ENCODE data around the gene MAN1A1.
"Not testable (repeated sequence)": the region's sequence is repeated elsewhere in the genome, so short reads cannot be mapped to it uniquely, and the experiment has no call there.

The MAN1A1 gene

DNA sequence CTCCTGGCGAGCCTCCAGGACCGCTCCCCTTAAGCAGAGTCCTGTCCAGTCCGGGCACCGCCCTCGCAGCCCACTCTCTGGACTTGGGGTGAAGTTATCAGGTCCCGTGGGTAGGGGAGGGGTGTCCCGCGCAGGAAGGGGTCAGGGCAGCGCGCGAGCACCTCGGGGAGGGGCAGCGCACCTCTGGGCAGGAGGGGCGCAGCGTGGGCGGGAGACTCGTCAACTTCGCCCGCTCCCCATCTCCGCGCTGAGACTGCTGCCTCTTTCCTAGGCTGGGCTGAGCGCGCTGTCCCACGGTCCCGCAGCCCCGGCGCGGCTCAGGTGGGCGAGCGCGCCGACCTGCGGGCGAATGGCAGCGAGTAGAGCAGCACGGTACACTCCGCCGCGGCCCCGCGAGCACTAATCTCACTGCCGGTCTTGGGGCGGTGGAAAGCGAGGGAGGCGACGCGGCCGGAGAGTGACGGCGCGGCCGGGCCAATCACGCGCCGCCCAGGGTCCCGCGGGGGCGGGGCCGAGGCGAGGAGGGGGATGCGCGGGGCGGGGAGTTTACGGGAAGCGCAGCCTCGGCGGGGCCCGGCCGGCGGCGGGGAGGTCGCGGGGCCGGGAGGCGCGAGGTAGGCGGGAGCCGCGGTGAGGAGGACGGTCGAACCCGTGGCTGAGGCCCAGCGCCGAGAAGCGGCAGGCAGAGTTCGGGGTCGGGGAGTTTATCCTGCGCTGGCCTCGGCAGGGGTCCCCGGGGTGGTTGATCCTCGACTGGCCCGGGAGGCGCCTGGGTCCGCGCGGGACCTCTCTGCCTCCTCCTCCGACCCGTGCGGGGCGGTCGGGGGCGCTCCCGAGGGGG lies at the start of gene MAN1A1:
Gene MAN1A1 (minus strand): TSS at position 401 of the 841 bp plus-strand sequence. CDS start 696 bp downstream, outside the sequence.
- H3K4me3 ChIP-seq, result peak within 1 kb of the TSS; percentile 93
- no peaks in the 10 kb centered on the region for H3K9me3 ChIP-seq (ENCODE audit: low read depth, low read length)
- no peak for DNase-seq (ENCODE audit: low read depth, low spot score)
- no peaks in the 10 kb centered on the region for H3K36me3 ChIP-seq (ENCODE audit: insufficient read depth, low read length)
- no peak within 1 kb of the TSS for H3K27ac ChIP-seq
- H3K9ac ChIP-seq (ENCODE audit: insufficient read length), result peak within 1 kb of the TSS; percentile 47
- no peak for TF ChIP-seq FOXP2 (optimal IDR thresholded peaks at IDR 0.05; ENCODE audit: control extremely low read depth, extremely low read length, insufficient read depth)
- TF ChIP-seq POLR2AphosphoS5 (IDR thresholded peaks at IDR 0.05; ENCODE audit: borderline replicate concordance, low read depth, low read length), result peak; percentile 42; the same call in 1 of the 2 replicates

DNA sequence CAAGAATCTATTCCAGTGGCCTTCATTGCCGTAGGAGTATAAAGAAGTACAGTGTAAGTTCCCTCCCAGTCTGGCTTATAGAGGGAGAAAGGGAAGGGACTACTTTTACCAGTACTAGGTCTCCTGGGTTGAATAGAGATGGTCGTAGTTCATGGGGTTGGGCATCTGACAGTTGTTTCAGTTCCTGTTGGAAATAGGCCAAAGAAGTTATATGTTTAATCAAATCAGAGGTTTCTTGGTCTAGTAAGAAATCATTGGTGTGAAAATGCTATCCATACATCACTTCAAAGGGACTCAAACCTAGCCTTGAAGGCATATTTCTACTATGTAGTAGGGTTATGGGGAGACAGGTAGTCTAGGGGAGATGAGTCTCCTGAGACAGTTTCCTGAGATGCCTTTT lies 45.6 kb upstream of the MAN1A1 start:
- H3K36me3 ChIP-seq (ENCODE audit: insufficient read depth, low read length), result no peaks in the 10 kb centered on the region
- no peak for TF ChIP-seq POLR2AphosphoS5 (IDR thresholded peaks at IDR 0.05; ENCODE audit: borderline replicate concordance, low read depth, low read length)
- TF ChIP-seq FOXP2 (optimal IDR thresholded peaks at IDR 0.05; ENCODE audit: control extremely low read depth, extremely low read length, insufficient read depth), result no peak
- TF ChIP-seq EZH2 (IDR thresholded peaks at IDR 0.05), result no peak
- H3K9ac ChIP-seq (ENCODE audit: insufficient read length), result no peak overlapping the region
- H3K9me3 ChIP-seq (ENCODE audit: low read depth, low read length), result no peaks in the 10 kb centered on the region
- no peak for DNase-seq (ENCODE audit: low read depth, low spot score)
- H3K4me3 ChIP-seq, result no peak overlapping the region
- H3K27ac ChIP-seq, result no peak overlapping the region

DNA sequence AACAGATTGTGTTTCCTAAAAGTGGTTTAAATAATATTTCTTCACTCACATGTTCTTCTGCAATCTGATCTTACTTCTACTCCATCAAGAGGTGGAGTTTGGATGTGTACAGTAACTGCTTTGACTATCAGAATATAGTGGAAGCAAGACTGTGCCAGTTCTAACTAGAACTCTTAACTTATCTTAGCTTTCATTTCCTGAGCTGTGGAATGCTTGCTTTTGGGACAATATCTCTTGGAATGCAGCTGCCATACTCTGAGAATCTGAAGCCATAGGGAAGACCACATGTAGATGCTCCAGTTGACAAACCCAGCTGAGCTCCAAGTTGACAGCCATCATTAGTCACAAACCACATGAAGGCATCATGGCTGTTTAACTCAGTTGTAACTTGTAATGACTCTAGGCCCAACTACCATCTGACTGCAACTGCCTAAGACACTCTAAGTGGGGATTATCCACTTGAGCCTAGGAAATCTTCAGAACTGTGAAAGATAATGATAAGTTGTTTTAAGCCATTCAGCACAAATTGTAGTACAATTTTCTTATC lies 40.8 kb upstream of the MAN1A1 start:
- Histone ChIP-seq H3K4me3 (no peak overlapping the region), H3K9me3 (ENCODE audit: low read depth, low read length) (no peaks in the 10 kb centered on the region), H3K36me3 (ENCODE audit: insufficient read depth, low read length) (no peaks in the 10 kb centered on the region), H3K9ac (ENCODE audit: insufficient read length) (no peak overlapping the region), H3K27ac (no peak overlapping the region)
- no peak for DNase-seq (ENCODE audit: low read depth, low spot score)
- TF ChIP-seq FOXP2 (optimal IDR thresholded peaks at IDR 0.05; ENCODE audit: control extremely low read depth, extremely low read length, insufficient read depth) (no peak), POLR2AphosphoS5 (IDR thresholded peaks at IDR 0.05; ENCODE audit: borderline replicate concordance, low read depth, low read length) (no peak), EZH2 (IDR thresholded peaks at IDR 0.05) (no peak)

DNA sequence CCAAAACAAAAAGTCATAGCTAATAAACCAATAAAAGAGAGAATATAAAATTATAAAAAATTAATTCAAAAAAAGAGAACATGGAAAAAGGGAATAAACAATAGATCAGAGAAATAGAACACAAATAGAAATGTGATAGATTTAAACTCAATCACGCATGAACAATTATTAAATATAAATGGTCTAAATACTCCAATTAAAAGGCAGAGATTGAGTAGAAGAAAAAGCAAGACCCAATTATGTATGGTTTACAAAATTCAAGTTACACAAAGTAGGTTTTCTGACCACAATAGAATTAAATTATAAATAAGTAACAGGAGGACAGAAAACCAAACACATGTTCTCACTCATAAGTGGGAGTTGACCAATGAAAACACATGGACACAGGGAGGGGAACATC lies 36.4 kb upstream of the MAN1A1 start:
- H3K27ac ChIP-seq, result no peak overlapping the region
- H3K4me3 ChIP-seq, result no peak overlapping the region
- no peaks in the 10 kb centered on the region for H3K36me3 ChIP-seq (ENCODE audit: insufficient read depth, low read length)
- no peak overlapping the region for H3K9ac ChIP-seq (ENCODE audit: insufficient read length)
- no peaks in the 10 kb centered on the region for H3K9me3 ChIP-seq (ENCODE audit: low read depth, low read length)
- TF ChIP-seq FOXP2 (optimal IDR thresholded peaks at IDR 0.05; ENCODE audit: control extremely low read depth, extremely low read length, insufficient read depth) (no peak), POLR2AphosphoS5 (IDR thresholded peaks at IDR 0.05; ENCODE audit: borderline replicate concordance, low read depth, low read length) (no peak), EZH2 (IDR thresholded peaks at IDR 0.05) (no peak)
- DNase-seq (ENCODE audit: low read depth, low spot score), result no peak

DNA sequence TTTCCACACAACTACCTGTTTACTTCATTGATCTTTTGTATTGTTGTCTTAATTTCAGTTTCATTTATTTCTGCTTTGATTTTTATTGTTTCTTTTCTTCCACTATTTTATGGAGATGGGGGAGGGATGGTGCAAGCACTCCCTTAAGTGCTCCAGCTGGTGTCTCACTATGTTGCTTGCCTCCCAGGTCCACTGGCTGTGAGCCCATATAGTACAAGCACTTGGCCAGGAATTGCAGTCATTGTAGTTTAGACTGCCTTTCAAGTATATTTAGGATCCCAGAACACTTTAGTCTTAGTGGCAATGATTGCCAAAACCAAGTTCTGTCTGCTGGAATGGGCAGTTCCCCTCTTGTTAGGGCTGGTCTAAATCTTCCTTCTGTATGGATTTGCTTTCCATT lies 34.9 kb upstream of the MAN1A1 start:
- no peak overlapping the region for H3K9ac ChIP-seq (ENCODE audit: insufficient read length)
- H3K27ac ChIP-seq, result no peak overlapping the region
- no peaks in the 10 kb centered on the region for H3K9me3 ChIP-seq (ENCODE audit: low read depth, low read length)
- no peak overlapping the region for H3K4me3 ChIP-seq
- no peaks in the 10 kb centered on the region for H3K36me3 ChIP-seq (ENCODE audit: insufficient read depth, low read length)
- DNase-seq (ENCODE audit: low read depth, low spot score), result no peak
- no peak for TF ChIP-seq POLR2AphosphoS5 (IDR thresholded peaks at IDR 0.05; ENCODE audit: borderline replicate concordance, low read depth, low read length)
- no peak for TF ChIP-seq EZH2 (IDR thresholded peaks at IDR 0.05)
- TF ChIP-seq FOXP2 (optimal IDR thresholded peaks at IDR 0.05; ENCODE audit: control extremely low read depth, extremely low read length, insufficient read depth), result no peak

DNA sequence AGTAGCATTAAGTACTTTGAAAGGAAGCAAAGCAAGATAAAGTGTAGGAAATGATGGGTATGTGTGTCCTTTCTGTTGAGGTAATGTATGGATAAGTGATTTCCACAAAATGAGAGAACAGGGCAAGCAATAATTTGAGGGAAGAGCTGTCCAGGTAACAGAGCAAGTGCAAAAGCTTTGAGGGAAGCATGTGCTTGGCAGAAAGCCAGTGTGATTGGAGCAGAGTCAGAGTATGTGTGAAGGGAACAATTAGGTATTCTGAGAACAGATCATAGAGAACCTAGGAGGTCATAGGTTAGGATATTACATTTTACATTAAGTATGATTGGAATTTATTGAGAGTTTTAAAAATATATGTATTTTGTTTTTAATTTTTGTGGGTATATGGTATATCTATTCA lies 30.2 kb upstream of the MAN1A1 start:
- H3K9ac ChIP-seq (ENCODE audit: insufficient read length), result no peak overlapping the region
- H3K36me3 ChIP-seq (ENCODE audit: insufficient read depth, low read length), result no peaks in the 10 kb centered on the region
- H3K4me3 ChIP-seq, result no peak overlapping the region
- DNase-seq (ENCODE audit: low read depth, low spot score), result no peak
- no peaks in the 10 kb centered on the region for H3K9me3 ChIP-seq (ENCODE audit: low read depth, low read length)
- H3K27ac ChIP-seq, result no peak overlapping the region
- TF ChIP-seq EZH2 (IDR thresholded peaks at IDR 0.05) (no peak), FOXP2 (optimal IDR thresholded peaks at IDR 0.05; ENCODE audit: control extremely low read depth, extremely low read length, insufficient read depth) (no peak), POLR2AphosphoS5 (IDR thresholded peaks at IDR 0.05; ENCODE audit: borderline replicate concordance, low read depth, low read length) (no peak)

DNA sequence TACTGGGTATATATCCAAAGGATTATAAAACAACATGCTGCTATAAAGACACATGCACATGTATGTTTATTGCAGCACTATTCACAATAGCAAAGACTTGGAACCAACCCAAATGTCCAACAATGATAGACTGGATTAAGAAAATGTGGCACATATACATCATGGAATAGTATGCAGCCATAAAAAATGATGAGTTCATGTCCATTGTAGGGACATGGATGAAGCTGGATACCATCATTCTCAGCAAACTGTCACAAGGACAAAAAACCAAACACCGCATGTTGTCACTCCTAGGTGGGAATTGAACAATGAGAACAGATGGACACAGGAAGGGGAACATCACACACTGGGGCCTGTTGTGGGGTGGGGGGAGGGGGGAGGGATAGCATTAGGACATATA lies 27.5 kb upstream of the MAN1A1 start:
- H3K9me3 ChIP-seq (ENCODE audit: low read depth, low read length); DNase-seq (ENCODE audit: low read depth, low spot score); H3K9ac ChIP-seq (ENCODE audit: insufficient read length); H3K4me3 ChIP-seq; H3K27ac ChIP-seq; H3K36me3 ChIP-seq (ENCODE audit: insufficient read depth, low read length): not testable (repeated sequence)

DNA sequence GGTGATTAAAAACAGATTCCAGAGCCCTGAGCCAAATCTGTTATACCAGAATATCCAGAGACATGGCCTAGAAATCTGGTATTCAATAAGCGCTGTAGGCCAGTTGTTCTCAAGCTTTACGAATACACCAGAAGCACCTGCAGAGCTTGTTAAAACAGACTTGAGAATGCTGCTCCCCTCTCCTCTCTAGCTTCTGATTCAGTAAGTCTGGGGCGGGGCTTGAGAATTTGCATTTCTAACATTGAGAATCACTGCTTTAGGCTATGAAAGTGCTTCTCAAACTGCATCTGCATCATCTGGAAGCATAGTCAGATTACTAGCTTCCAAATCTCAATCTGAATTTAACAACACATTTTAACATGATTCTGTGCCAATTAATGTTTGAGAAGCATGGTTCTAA lies 20.5 kb upstream of the MAN1A1 start:
- DNase-seq (ENCODE audit: low read depth, low spot score), result no peak
- Histone ChIP-seq H3K4me3 (no peak overlapping the region), H3K36me3 (ENCODE audit: insufficient read depth, low read length) (no peaks in the 10 kb centered on the region), H3K9ac (ENCODE audit: insufficient read length) (no peak overlapping the region), H3K9me3 (ENCODE audit: low read depth, low read length) (no peaks in the 10 kb centered on the region), H3K27ac (no peak overlapping the region)
- TF ChIP-seq FOXP2 (optimal IDR thresholded peaks at IDR 0.05; ENCODE audit: control extremely low read depth, extremely low read length, insufficient read depth), result no peak
- no peak for TF ChIP-seq EZH2 (IDR thresholded peaks at IDR 0.05)
- no peak for TF ChIP-seq POLR2AphosphoS5 (IDR thresholded peaks at IDR 0.05; ENCODE audit: borderline replicate concordance, low read depth, low read length)

DNA sequence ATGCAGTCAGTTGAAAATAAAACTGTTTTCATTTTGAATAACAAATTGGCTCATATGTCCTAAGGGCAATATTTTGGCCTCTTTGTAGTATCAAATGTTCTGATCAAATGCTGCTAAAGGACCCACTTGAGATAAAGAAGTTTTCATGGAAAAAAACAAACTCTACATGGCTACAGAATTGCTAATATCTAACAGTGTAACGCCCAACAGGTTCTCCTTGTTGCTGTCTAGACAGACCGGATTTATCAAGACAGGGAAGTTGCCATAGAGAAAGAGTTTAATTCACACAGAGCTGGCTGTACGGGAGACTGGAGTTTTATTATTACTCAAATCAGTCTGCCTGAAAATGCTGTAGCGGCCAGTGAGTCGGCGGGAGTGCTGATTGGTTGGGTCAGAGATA lies 19.4 kb upstream of the MAN1A1 start:
- Histone ChIP-seq H3K9me3 (ENCODE audit: low read depth, low read length) (no peaks in the 10 kb centered on the region), H3K27ac (no peak overlapping the region), H3K4me3 (no peak overlapping the region), H3K9ac (ENCODE audit: insufficient read length) (no peak overlapping the region), H3K36me3 (ENCODE audit: insufficient read depth, low read length) (no peaks in the 10 kb centered on the region)
- DNase-seq (ENCODE audit: low read depth, low spot score), result no peak
- no peak for TF ChIP-seq FOXP2 (optimal IDR thresholded peaks at IDR 0.05; ENCODE audit: control extremely low read depth, extremely low read length, insufficient read depth)
- TF ChIP-seq POLR2AphosphoS5 (IDR thresholded peaks at IDR 0.05; ENCODE audit: borderline replicate concordance, low read depth, low read length), result no peak
- TF ChIP-seq EZH2 (IDR thresholded peaks at IDR 0.05), result no peak

All from SK-N-MC (cell line).